Measurements from ENCODE around the gene SMIM20. TPM values are rescaled to one million over a fixed set of nuclear protein-coding genes. Genes with fewer than 3 reads are reported as not detected.

Gene SMIM20
- total and polyA plus RNA-seq, 2 experiments from 2014 or later = 35.6 to 53.0 TPM

- Histone ChIP-seq H2AFZ (no peak overlapping the region), H3K79me2 (ENCODE audit: insufficient read depth) (no peaks in the 10 kb centered on the region), H3K9me3 (ENCODE audit: low read depth) (no peaks in the 10 kb centered on the region), H3K27me3 (replicated peaks; ENCODE audit: insufficient read depth) (no peaks in the 10 kb centered on the region), H3K9me2 (ENCODE audit: insufficient read depth) (no peaks in the 10 kb centered on the region), H3K4me1 (ENCODE audit: insufficient read depth) (no peaks in the 10 kb centered on the region), H3F3A (ENCODE audit: insufficient read depth) (no peaks in the 10 kb centered on the region), H3K4me3 (no peak overlapping the region), H4K20me1 (ENCODE audit: insufficient read depth) (no peaks in the 10 kb centered on the region), H3K9ac (no peak overlapping the region), H3K36me3 (ENCODE audit: low read depth) (no peaks in the 10 kb centered on the region), H3K4me2 (ENCODE audit: unreplicated experiment) (no peak overlapping the region), H3K27ac (no peak overlapping the region)
- TF ChIP-seq EZH2phosphoT487 (IDR thresholded peaks at IDR 0.05; ENCODE audit: insufficient read depth, low read depth) (no peak), EZH2 (IDR thresholded peaks at IDR 0.05; ENCODE audit: insufficient read depth, poor library complexity, severe bottlenecking) (no peak)
- no peak for DNase-seq
- in situ Hi-C loops (cut with MboI) = no loop called here
- WGBS, 2 experiments (ENCODE audit: low coverage in 1 of 2, low lambda C conversion rate in 2 of 2, missing lambda C conversion rate in 2 of 2) = 94 to 95% methylated on average over 7 of the region's 7 CpGs
Measured at GRCh38 chr4:25875281-25875745, 38.7 kb upstream of the SMIM20 start.

GRCh38 chr4:25878676-25879075 is 35.3 kb upstream of the SMIM20 start:
- H3K9ac ChIP-seq = no peak overlapping the region
- H2AFZ ChIP-seq = no peak overlapping the region
- H4K20me1 ChIP-seq (ENCODE audit: insufficient read depth) = no peaks in the 10 kb centered on the region
- WGBS, 2 experiments (ENCODE audit: low coverage in 1 of 2, low lambda C conversion rate in 2 of 2, missing lambda C conversion rate in 2 of 2) = 58 to 64% methylated on average over 9 of the region's 9 CpGs
- no peak for TF ChIP-seq EZH2 (IDR thresholded peaks at IDR 0.05; ENCODE audit: insufficient read depth, poor library complexity, severe bottlenecking)
- TF ChIP-seq EZH2phosphoT487 (IDR thresholded peaks at IDR 0.05; ENCODE audit: insufficient read depth, low read depth) = no peak
- peaks cover 8% of the 10 kb centered on the region for H3K4me1 ChIP-seq (ENCODE audit: insufficient read depth)
- H3K79me2 ChIP-seq (ENCODE audit: insufficient read depth) = no peaks in the 10 kb centered on the region
- H3K9me3 ChIP-seq (ENCODE audit: low read depth) = no peaks in the 10 kb centered on the region
- H3F3A ChIP-seq (ENCODE audit: insufficient read depth) = peaks cover 7% of the 10 kb centered on the region
- no peak for DNase-seq
- no peak overlapping the region for H3K4me2 ChIP-seq (ENCODE audit: unreplicated experiment)
- no peak overlapping the region for H3K27ac ChIP-seq
- no peak overlapping the region for H3K4me3 ChIP-seq
- no peaks in the 10 kb centered on the region for H3K9me2 ChIP-seq (ENCODE audit: insufficient read depth)
- H3K36me3 ChIP-seq (ENCODE audit: low read depth) = no peaks in the 10 kb centered on the region
- no peaks in the 10 kb centered on the region for H3K27me3 ChIP-seq (replicated peaks; ENCODE audit: insufficient read depth)
- in situ Hi-C loops (cut with MboI) = no loop called here

DNA sequence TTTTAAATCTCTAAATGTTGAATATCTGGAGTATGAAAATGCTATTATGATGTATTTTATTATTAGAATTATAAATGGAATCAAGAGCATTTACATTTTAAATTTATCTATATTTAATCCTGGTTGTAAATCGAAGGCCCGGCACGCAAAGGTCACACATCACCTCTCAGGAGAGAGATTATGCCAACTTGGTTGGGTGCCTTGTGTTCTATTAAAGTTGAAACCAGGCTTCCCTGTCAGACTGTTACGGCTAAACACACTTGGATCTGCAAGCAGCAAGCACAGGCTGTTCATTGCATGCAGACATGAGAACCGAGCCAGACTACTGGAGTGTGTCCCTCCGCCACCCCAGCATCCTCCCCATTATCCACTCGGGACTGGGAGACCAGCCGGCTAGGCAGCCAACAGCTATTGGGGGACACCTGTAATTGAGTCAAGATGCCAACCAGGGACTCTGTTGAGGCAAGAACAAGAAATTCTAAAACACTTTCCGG is 34.9 kb upstream of the SMIM20 start:
- Histone ChIP-seq H3K9me3 (ENCODE audit: low read depth) (no peaks in the 10 kb centered on the region), H3F3A (ENCODE audit: insufficient read depth) (peaks cover 12% of the 10 kb centered on the region), H3K79me2 (ENCODE audit: insufficient read depth) (no peaks in the 10 kb centered on the region), H4K20me1 (ENCODE audit: insufficient read depth) (no peaks in the 10 kb centered on the region), H3K4me3 (no peak overlapping the region), H2AFZ (no peak overlapping the region), H3K4me1 (ENCODE audit: insufficient read depth) (peaks cover 12% of the 10 kb centered on the region), H3K9me2 (ENCODE audit: insufficient read depth) (no peaks in the 10 kb centered on the region), H3K4me2 (ENCODE audit: unreplicated experiment) (no peak overlapping the region), H3K27me3 (replicated peaks; ENCODE audit: insufficient read depth) (no peaks in the 10 kb centered on the region), H3K27ac (no peak overlapping the region), H3K9ac (no peak overlapping the region), H3K36me3 (ENCODE audit: low read depth) (no peaks in the 10 kb centered on the region)
- WGBS, 2 experiments (ENCODE audit: low coverage in 1 of 2, low lambda C conversion rate in 2 of 2, missing lambda C conversion rate in 2 of 2) = 84% methylated on average over 9 of the region's 9 CpGs
- no peak for DNase-seq
- in situ Hi-C loops (cut with MboI) = no loop called here
- TF ChIP-seq EZH2 (IDR thresholded peaks at IDR 0.05; ENCODE audit: insufficient read depth, poor library complexity, severe bottlenecking) (no peak), EZH2phosphoT487 (IDR thresholded peaks at IDR 0.05; ENCODE audit: insufficient read depth, low read depth) (no peak)

- 95 to 96% methylated on average over 6 of the region's 6 CpGs for WGBS, 2 experiments (ENCODE audit: low coverage in 1 of 2, low lambda C conversion rate in 2 of 2, missing lambda C conversion rate in 2 of 2)
- TF ChIP-seq EZH2 (IDR thresholded peaks at IDR 0.05; ENCODE audit: insufficient read depth, poor library complexity, severe bottlenecking) (no peak), EZH2phosphoT487 (IDR thresholded peaks at IDR 0.05; ENCODE audit: insufficient read depth, low read depth) (no peak)
- Histone ChIP-seq H3K9me3 (ENCODE audit: low read depth) (no peaks in the 10 kb centered on the region), H3K9ac (no peak overlapping the region), H3K4me3 (no peak overlapping the region), H3K36me3 (ENCODE audit: low read depth) (no peaks in the 10 kb centered on the region), H3K79me2 (ENCODE audit: insufficient read depth) (no peaks in the 10 kb centered on the region), H3F3A (ENCODE audit: insufficient read depth) (peaks cover 16% of the 10 kb centered on the region), H3K4me2 (ENCODE audit: unreplicated experiment) (no peak overlapping the region), H3K4me1 (ENCODE audit: insufficient read depth) (peaks cover 17% of the 10 kb centered on the region), H3K9me2 (ENCODE audit: insufficient read depth) (no peaks in the 10 kb centered on the region), H2AFZ (no peak overlapping the region), H3K27me3 (replicated peaks; ENCODE audit: insufficient read depth) (no peaks in the 10 kb centered on the region), H4K20me1 (ENCODE audit: insufficient read depth) (no peaks in the 10 kb centered on the region), H3K27ac (no peak overlapping the region)
- no peak for DNase-seq
- in situ Hi-C loops (cut with MboI) = no loop called here
Measured at GRCh38 chr4:25879587-25879986, 34.4 kb upstream of the SMIM20 start.
